K562 (cell line): ENCODE results near the gene TRIM14. TPM values are rescaled to one million over a fixed set of nuclear protein-coding genes. Genes with fewer than 3 reads are reported as not detected.

Experiments
- FOS ChIP-seq: IDR thresholded peaks from 3 replicates; pipeline ENCODE4 v1.6.1; 2011; ENCODE audit not compliant: insufficient read length; ENCODE audit errors: extremely low read depth
- FOXA1 ChIP-seq: fragments of 450-650 bp; IDR thresholded peaks from 2 replicates; pipeline ENCODE4 v1.6.1; 2016; ENCODE audit warnings: mild to moderate bottlenecking, borderline replicate concordance
- FOXO4 ChIP-seq: fragments of 450-650 bp; formaldehyde crosslinking; IDR thresholded peaks from 2 replicates; pipeline ENCODE4 v1.4.0; 2020; ENCODE audit warnings: mild to moderate bottlenecking, moderate library complexity
- HDAC2 ChIP-seq: fragments of 450-650 bp; IDR thresholded peaks from 2 replicates; pipeline ENCODE4 v1.6.1; 2016; ENCODE audit warnings: mild to moderate bottlenecking
- KDM1A ChIP-seq, 2 experiments: fragments of 450-650 bp; IDR thresholded peaks; 2 replicates each; pipeline ENCODE4 v1.6.1; 2016; ENCODE audit warnings: mild to moderate bottlenecking in 2 of 2
- KLF10 ChIP-seq: fragments of 250-450 bp; sonication (Bioruptor Pico); IDR thresholded peaks from 2 replicates; pipeline ENCODE4 v1.6.1; 2021; ENCODE audit warnings: matching md5 sums
- MBD1 ChIP-seq: fragments of 250-450 bp; sonication (Bioruptor Pico); IDR thresholded peaks from 2 replicates; pipeline ENCODE4 v1.8.0; 2022; ENCODE audit warnings: inconsistent platforms
- PRMT5 ChIP-seq: sonication (generic); formaldehyde crosslinking; IDR thresholded peaks from 2 replicates; pipeline ENCODE4 v1.5.0; 2020; ENCODE audit warnings: missing genetic modification reagents
- PRPF4 ChIP-seq: fragments of 200-400 bp; formaldehyde crosslinking; IDR thresholded peaks from one replicate; pipeline ENCODE4 v1.6.1; 2017; ENCODE audit warnings: low read length, low read depth, mild to moderate bottlenecking; ENCODE audit not compliant: insufficient read depth, poor library complexity, severe bottlenecking
- SAP30 ChIP-seq: fragments of 200-600 bp; sonication (generic); IDR thresholded peaks from 2 replicates; pipeline ENCODE4 v1.6.1; 2012; ENCODE audit warnings: borderline replicate concordance, low read depth, mild to moderate bottlenecking, moderate library complexity, low read length, control low read depth, inconsistent platforms; ENCODE audit not compliant: insufficient read depth, poor library complexity, severe bottlenecking
- SIN3A ChIP-seq, 2 experiments: fragments of 150-350 bp in 1 of 2; IDR thresholded peaks; 2 replicates each; pipeline ENCODE4 v1.6.1; 2011 to 2016; ENCODE audit warnings: borderline replicate concordance in 2 of 2, low read depth in 2 of 2, low read length in 2 of 2, mild to moderate bottlenecking in 2 of 2, moderate library complexity in 2 of 2; ENCODE audit not compliant: control insufficient read depth in 1 of 2
- ZBTB34 ChIP-seq: fragments of 250-450 bp; sonication (Bioruptor Pico); IDR thresholded peaks from 2 replicates; pipeline ENCODE4 v1.8.0; 2021; ENCODE audit warnings: mild to moderate bottlenecking, moderate library complexity
- ZBTB43 ChIP-seq: sonication (generic); formaldehyde crosslinking; IDR thresholded peaks from 2 replicates; pipeline ENCODE4 v1.8.0; 2023; ENCODE audit warnings: mild to moderate bottlenecking, missing genetic modification reagents
- ZBTB7A ChIP-seq: IDR thresholded peaks from 2 replicates; pipeline ENCODE4 v1.6.1; 2011; ENCODE audit warnings: low read depth, mild to moderate bottlenecking, low read length, moderate library complexity, borderline replicate concordance; ENCODE audit not compliant: control insufficient read depth
- ZC3H11A ChIP-seq: IDR thresholded peaks from 2 replicates; pipeline ENCODE4 v1.6.1; 2012; ENCODE audit warnings: low read depth, low read length, improper control_type of control experiment
- ZNF449 ChIP-seq: fragments of 250-450 bp; sonication (Bioruptor Pico); IDR thresholded peaks from 2 replicates; pipeline ENCODE4 v1.8.0; 2022; ENCODE audit warnings: moderate library complexity, mild to moderate bottlenecking, inconsistent platforms
- ZNF639 ChIP-seq, 2 experiments: fragments of 200-800 bp in 1 of 2; sonication (Bioruptor generic) in 1 of 2; sonication (generic) in 1 of 2; formaldehyde crosslinking in 1 of 2; IDR thresholded peaks in 1 of 2; conservative IDR thresholded peaks in 1 of 2; 2 replicates each; pipeline versions ENCODE4 v1.5.0 to v1.6.1; 2016 to 2020; ENCODE audit warnings: missing compliant biosample characterization in 1 of 2, missing genetic modification characterization in 1 of 2, missing genetic modification reagents in 1 of 2
- polyA plus RNA-seq, 8 experiments: library from polyadenylated mRNA; depleted of rRNA in 4 of 8; stranded (reverse) in 5 of 8; unstranded in 3 of 8; fragments of >200 nt; fragmentation: Nextera tagmentation in 2 of 8; fragmentation: Illumina TruSeq in 1 of 8; extraction: Ambion mirVana in 2 of 8; extraction: Trizol in 1 of 8; gene quantifications; 2 replicates each; pipeline versions ENCODE4 v1.2.1 to v1.2.3, GENCODE V29; 2011 to 2014; ENCODE audit warnings: inconsistent platforms in 1 of 8, missing spikeins in 1 of 8
- total RNA-seq, 7 experiments: library from RNA; depleted of rRNA in 6 of 7; stranded (reverse); fragments of >200 nt in 6 of 7; fragmentation: Illumina TruSeq in 2 of 7; extraction: Trizol in 2 of 7; gene quantifications; 2 replicates each; pipeline versions ENCODE4 v1.2.1 to v1.2.3, GENCODE V29; 2011 to 2021; ENCODE audit warnings: low replicate concordance in 1 of 7

The TRIM14 gene
- total and polyA plus RNA-seq, 9 of the 15 experiments (the other 6 are each of a cell fraction or from before 2014, with no cell fraction given), result 7.6 to 41.0 (median 17.9) TPM

GRCh38 chr9:98057138-98057799 is 61.8 kb downstream of the TRIM14 start (continued):
- no peak for TF ChIP-seq ZNF639 (CRISPR knock-in tag; conservative IDR thresholded peaks at IDR 0.05 in 1 of 2, IDR thresholded peaks at IDR 0.05 in 1 of 2)
- TF ChIP-seq HDAC2, result 0 out of 2 replicates have a peak, but pooled peaks have one; percentile 69
- no peak for TF ChIP-seq ZC3H11A
- no peak for TF ChIP-seq ZBTB34
- no peak for TF ChIP-seq ZNF449 (CRISPR knock-in tag)
- TF ChIP-seq FOXA1, result no peak
- peak in 1 of 2 experiments; percentile 26; a peak in 1 of 4 replicates for TF ChIP-seq KDM1A (IDR thresholded peaks at IDR 0.05)
- no peak for TF ChIP-seq SAP30
- no peak for TF ChIP-seq ZBTB43 (CRISPR knock-in tag)
- no peak for TF ChIP-seq KLF10 (CRISPR knock-in tag)
- no peak for TF ChIP-seq PRMT5 (CRISPR knock-in tag)
- TF ChIP-seq ZBTB7A, result 0 out of 2 replicates have a peak, but pooled peaks have one; percentile 25
- no peak for TF ChIP-seq PRPF4
- no peak for TF ChIP-seq FOXO4 (CRISPR knock-in tag)
- no peak for TF ChIP-seq MBD1 (CRISPR knock-in tag)
- TF ChIP-seq SIN3A (IDR thresholded peaks at IDR 0.05; ENCODE audit: borderline replicate concordance in 2 of 2, control insufficient read depth in 1 of 2, low read depth in 2 of 2, low read length in 2 of 2), result 0 out of 4 replicates have a peak, but pooled peaks of 1 of the 2 experiments have one; percentile 16
- TF ChIP-seq FOS, result no peak
